Measurements from ENCODE around the gene SGPL1. TPM values are rescaled to one million over a fixed set of nuclear protein-coding genes. Genes with fewer than 3 reads are reported as not detected.
"Not testable (repeated sequence)": the region's sequence is repeated elsewhere in the genome, so short reads cannot be mapped to it uniquely, and the experiment has no call there.

SGPL1 gene
- total RNA-seq, 2 donors from 2014 or later = 21.8 to 23.9 TPM

DNA sequence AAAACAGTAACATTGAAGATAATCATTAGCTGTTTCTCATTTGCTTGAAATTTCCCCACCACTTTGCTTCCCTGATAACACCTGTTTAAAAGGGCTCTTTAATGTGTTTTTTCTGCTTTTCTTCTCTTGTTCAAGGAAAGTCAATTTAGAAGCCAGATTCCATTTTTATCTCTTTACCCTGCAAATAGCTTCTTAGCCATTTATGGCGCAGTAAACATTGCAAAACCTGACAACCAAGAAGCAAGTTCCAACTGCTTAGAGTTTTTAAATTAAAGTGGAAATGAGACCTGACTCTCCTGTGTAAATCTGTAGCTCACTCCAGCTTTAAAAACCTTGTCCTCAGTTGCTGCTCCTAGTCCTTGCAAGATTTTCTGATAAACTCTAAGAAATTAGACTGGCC, 30.1 kb downstream of the SGPL1 start:
- Mint-ChIP-seq H3K36me3 (peaks cover 15 to 19% of the 10 kb centered on the region in 2 donors), H3K27ac (no peak overlapping the region), H3K9me3 (no peaks in the 10 kb centered on the region)
- ATAC-seq = no peak
- no peak for DNase-seq (ENCODE audit: low spot score in 2 of 2)

DNA sequence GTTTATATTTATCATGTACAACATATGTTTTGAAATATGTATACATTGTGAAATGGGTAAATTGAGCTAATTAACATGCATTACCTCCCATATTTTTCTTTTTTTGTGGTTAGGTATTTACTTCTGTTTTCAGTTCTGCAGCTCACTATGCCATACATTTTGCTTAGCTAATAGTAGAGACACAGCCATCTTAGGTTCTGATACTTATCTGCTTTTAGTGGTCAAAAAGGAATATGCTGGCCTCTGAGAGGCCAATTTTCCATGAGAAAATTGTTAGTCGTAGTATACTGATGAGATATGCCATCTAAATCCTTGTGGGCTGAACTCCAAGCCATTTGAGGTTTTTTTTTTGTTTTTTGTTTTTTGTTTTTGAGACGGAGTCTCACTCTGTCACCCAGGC, 31.0 kb downstream of the SGPL1 start:
- Mint-ChIP-seq H3K36me3 (peaks cover 13 to 15% of the 10 kb centered on the region in 2 donors), H3K9me3 (no peaks in the 10 kb centered on the region), H3K27ac (no peak overlapping the region)

GRCh38 chr10:70847659-70848360, 32.1 kb downstream of the SGPL1 start:
- peak; percentile 83 to 85 for ATAC-seq
- no peak for DNase-seq (ENCODE audit: low spot score in 2 of 2)
- no peaks in the 10 kb centered on the region for H3K9me3 Mint-ChIP-seq
- peaks cover 8 to 10% of the 10 kb centered on the region in 2 donors for H3K36me3 Mint-ChIP-seq
- peak overlapping the region; percentile 2 to 9 for H3K27ac Mint-ChIP-seq

More for the DNA sequence above, 31.0 kb downstream of the SGPL1 start:
- ATAC-seq (no peak), DNase-seq (ENCODE audit: low spot score in 2 of 2) (no peak)

GRCh38 chr10:70849582-70850016, 33.9 kb downstream of the SGPL1 start:
- no peaks in the 10 kb centered on the region for H3K9me3 Mint-ChIP-seq
- no peak overlapping the region for H3K27ac Mint-ChIP-seq
- no peak for DNase-seq (ENCODE audit: low spot score in 2 of 2)
- peaks cover 8 to 10% of the 10 kb centered on the region in 2 donors for H3K36me3 Mint-ChIP-seq
- no peak for ATAC-seq

- DNase-seq (ENCODE audit: low spot score in 2 of 2) (no peak), ATAC-seq (no peak)
- H3K36me3 Mint-ChIP-seq = peaks cover 8 to 10% of the 10 kb centered on the region in 2 donors
- H3K9me3 Mint-ChIP-seq = no peaks in the 10 kb centered on the region
- no peak overlapping the region for H3K27ac Mint-ChIP-seq
These were observed 34.3 kb downstream of the SGPL1 start for GRCh38 chr10:70850097-70850496.

DNA sequence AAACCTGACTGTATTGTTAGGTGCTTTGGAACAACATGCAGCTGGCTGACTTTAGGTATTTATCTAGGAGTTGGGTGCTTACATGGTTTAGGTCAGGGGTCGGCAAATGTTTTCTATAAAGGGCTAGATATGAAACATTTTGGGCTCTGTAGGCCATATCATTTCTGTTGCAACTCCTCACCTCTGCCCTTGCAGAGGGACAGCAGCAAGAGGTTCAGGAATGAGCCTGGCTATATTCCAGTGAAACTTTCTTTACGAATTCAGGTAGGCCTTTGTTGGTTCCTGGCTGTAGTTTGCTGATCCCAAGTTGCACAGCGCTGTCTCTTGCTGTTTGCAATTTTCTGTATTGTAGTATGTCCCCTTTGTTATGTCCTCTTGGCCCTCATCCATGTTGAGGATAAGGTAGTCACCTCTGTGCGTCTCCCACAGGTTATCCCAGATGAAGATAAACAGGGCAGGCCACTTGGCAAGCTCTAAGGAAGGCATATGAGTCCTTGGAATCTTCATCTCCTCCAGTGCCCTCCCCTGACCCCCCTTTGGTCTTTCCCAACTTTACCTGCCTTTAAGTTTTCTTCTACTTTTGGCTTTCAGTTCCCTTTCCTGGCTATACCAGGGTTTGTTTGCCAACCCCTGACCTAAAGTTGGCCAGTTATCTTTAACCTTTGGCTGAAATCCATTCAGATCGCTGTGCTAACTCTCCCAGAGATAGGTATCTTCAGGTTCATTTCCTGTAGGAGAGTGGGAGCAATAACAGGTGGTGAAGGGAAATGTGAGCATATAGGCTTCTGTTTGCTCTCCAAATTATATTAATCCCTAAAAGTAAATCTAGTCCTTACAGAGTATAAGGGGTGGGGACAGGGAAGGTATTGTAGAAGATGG, 36.1 kb downstream of the SGPL1 start:
- Mint-ChIP-seq H3K36me3 (peaks cover 8 to 10% of the 10 kb centered on the region in 2 donors), H3K9me3 (no peaks in the 10 kb centered on the region), H3K27ac (peak overlapping the region in 1 of 2 donors; percentile 61)
- DNase-seq (ENCODE audit: low spot score in 2 of 2) (no peak), ATAC-seq (no peak)

GRCh38 chr10:70853038-70853437, 37.3 kb downstream of the SGPL1 start:
- Mint-ChIP-seq H3K9me3 (no peaks in the 10 kb centered on the region), H3K36me3 (peaks cover 8 to 10% of the 10 kb centered on the region in 2 donors), H3K27ac (no peak overlapping the region)
- DNase-seq (ENCODE audit: low spot score in 2 of 2) (no peak), ATAC-seq (no peak)

GRCh38 chr10:70853457-70853856, 37.7 kb downstream of the SGPL1 start:
- ATAC-seq (no peak), DNase-seq (ENCODE audit: low spot score in 2 of 2) (no peak)
- Mint-ChIP-seq H3K27ac (no peak overlapping the region), H3K9me3 (no peaks in the 10 kb centered on the region), H3K36me3 (peaks cover 8 to 10% of the 10 kb centered on the region in 2 donors)

GRCh38 chr10:70856454-70856853, 40.7 kb downstream of the SGPL1 start:
- Mint-ChIP-seq H3K9me3 (no peaks in the 10 kb centered on the region), H3K27ac (no peak overlapping the region), H3K36me3 (peaks cover 6 to 16% of the 10 kb centered on the region in 2 donors)
- no peak for DNase-seq (ENCODE audit: low spot score in 2 of 2)
- no peak for ATAC-seq

DNA sequence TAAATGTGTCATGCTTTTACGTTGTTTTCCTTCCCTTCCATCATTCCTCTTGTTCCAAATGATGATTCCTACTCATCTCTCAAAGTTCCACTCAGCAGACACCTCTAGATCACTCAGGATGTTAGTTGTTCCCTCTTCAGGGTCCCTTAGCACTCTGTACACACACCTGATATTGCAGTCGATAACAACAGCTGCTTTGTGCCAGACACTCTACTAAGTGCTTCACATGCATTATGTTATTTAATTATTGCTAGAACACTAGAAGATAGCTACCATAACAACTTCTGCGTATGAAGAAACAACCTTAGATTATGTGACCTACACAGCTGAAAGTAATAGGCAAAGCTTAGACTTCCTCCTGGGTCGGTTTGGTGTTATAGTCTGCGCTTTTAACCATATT, 43.0 kb downstream of the SGPL1 start:
- no peaks in the 10 kb centered on the region for H3K9me3 Mint-ChIP-seq
- H3K36me3 Mint-ChIP-seq = peaks cover 13 to 21% of the 10 kb centered on the region in 2 donors
- DNase-seq (ENCODE audit: low spot score in 2 of 2) = no peak
- no peak overlapping the region for H3K27ac Mint-ChIP-seq
- no peak for ATAC-seq

- peaks cover 13 to 21% of the 10 kb centered on the region in 2 donors for H3K36me3 Mint-ChIP-seq
- not testable (repeated sequence) for H3K27ac Mint-ChIP-seq; H3K9me3 Mint-ChIP-seq; DNase-seq (ENCODE audit: low spot score in 2 of 2); ATAC-seq
These were observed 45.9 kb downstream of the SGPL1 start for GRCh38 chr10:70861495-70862197.

- Mint-ChIP-seq H3K9me3 (no peaks in the 10 kb centered on the region), H3K27ac (no peak overlapping the region), H3K36me3 (peaks cover 13 to 19% of the 10 kb centered on the region in 2 donors)
- ATAC-seq (peak; percentile 43 to 56), DNase-seq (ENCODE audit: low spot score in 2 of 2) (no peak)
These were observed 47.9 kb downstream of the SGPL1 start for GRCh38 chr10:70863470-70864160.

GRCh38 chr10:70864935-70865334, 49.2 kb downstream of the SGPL1 start:
- no peak for ATAC-seq
- Mint-ChIP-seq H3K27ac (no peak overlapping the region), H3K36me3 (peaks cover 13 to 14% of the 10 kb centered on the region in 2 donors), H3K9me3 (no peaks in the 10 kb centered on the region)
- no peak for DNase-seq (ENCODE audit: low spot score in 2 of 2)

GRCh38 chr10:70866424-70866823, 50.7 kb downstream of the SGPL1 start:
- ATAC-seq (no peak), DNase-seq (ENCODE audit: low spot score in 2 of 2) (no peak)
- H3K36me3 Mint-ChIP-seq = peaks cover 5 to 7% of the 10 kb centered on the region in 2 donors
- H3K27ac Mint-ChIP-seq = no peak overlapping the region
- H3K9me3 Mint-ChIP-seq = no peaks in the 10 kb centered on the region

- Mint-ChIP-seq H3K27ac (peak overlapping the region in 1 of 2 donors; percentile 75), H3K36me3 (peaks cover 0 to 8% of the 10 kb centered on the region in 2 donors), H3K9me3 (no peaks in the 10 kb centered on the region)
- ATAC-seq (no peak), DNase-seq (ENCODE audit: low spot score in 2 of 2) (no peak)
These were observed 56.5 kb downstream of the SGPL1 start for GRCh38 chr10:70872291-70872690.

DNA sequence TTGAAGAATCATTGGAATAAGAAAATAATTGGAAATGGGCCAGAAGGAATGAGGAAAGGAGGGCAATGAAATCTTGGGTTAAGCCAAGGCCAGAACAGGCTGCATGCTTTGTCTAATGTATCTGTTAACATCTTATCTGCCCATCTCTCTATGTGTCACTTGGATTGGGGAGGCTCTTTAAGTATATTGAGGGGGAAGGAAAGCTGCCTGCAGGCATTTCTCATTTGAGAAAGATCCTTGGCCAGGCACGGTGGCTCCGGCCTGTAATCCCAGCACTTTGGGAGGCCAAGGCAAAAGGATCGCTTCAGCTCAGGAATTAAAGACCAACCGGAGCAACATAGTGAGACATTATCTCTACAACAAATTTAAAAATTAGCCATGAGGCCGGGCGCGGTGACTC, 58.3 kb downstream of the SGPL1 start:
- Mint-ChIP-seq H3K9me3 (no peaks in the 10 kb centered on the region), H3K27ac (peak overlapping the region in 1 of 2 donors; percentile 24), H3K36me3 (peaks cover 0 to 11% of the 10 kb centered on the region in 2 donors)
- DNase-seq (ENCODE audit: low spot score in 2 of 2) = no peak
- ATAC-seq = no peak

Data from activated naive CD4-positive, alpha-beta T cell treated with anti-CD3 and anti-CD28 coated beads, Interleukin-2, amount 50 U/mL, for 72 hours (primary cell).